GM18505 (cell line): ENCODE results near the gene CD164L2.

Experiments used
- ATAC-seq: cut with Tn5 transposase; IDR thresholded peaks from one replicate; pipeline ENCODE4 v1.9.1; 2021; ENCODE audit not compliant: unreplicated experiment
- POLR2A ChIP-seq: IDR thresholded peaks from 4 replicates; pipeline ENCODE4 v1.6.1; 2011; ENCODE audit warnings: borderline replicate concordance; ENCODE audit not compliant: insufficient read depth, insufficient read length; ENCODE audit errors: extremely low read depth

CD164L2 gene

GRCh38 chr1:27399251-27400025, 16.3 kb upstream of the CD164L2 start:
- no peak for ATAC-seq
- no peak for TF ChIP-seq POLR2A

GRCh38 chr1:27398405-27399149, 15.4 kb upstream of the CD164L2 start:
- ATAC-seq = no peak
- TF ChIP-seq POLR2A = no peak

DNA sequence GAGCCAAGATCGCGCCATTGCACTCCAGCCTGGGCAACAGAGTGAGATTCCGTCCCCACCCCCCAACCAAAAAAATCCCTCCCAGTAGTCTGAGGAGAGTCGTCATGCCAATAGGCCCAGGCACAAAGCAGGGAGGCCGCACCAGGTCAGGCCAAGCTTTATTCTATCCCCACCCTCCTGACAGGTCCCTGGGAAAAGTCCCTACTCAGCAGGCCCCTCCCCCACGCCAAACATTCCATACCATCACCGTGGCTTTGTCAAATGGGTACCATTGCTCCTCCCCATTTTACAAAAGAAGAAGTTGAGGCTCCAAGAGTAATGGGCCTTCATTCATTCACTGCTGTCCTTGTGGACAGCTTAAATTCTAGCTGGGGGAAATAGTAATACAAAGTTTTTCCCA, 14.6 kb upstream of the CD164L2 start:
- ATAC-seq = no peak
- TF ChIP-seq POLR2A = no peak

- ATAC-seq = no peak
- no peak for TF ChIP-seq POLR2A
These were observed 14.0 kb upstream of the CD164L2 start for GRCh38 chr1:27397110-27397509.

DNA sequence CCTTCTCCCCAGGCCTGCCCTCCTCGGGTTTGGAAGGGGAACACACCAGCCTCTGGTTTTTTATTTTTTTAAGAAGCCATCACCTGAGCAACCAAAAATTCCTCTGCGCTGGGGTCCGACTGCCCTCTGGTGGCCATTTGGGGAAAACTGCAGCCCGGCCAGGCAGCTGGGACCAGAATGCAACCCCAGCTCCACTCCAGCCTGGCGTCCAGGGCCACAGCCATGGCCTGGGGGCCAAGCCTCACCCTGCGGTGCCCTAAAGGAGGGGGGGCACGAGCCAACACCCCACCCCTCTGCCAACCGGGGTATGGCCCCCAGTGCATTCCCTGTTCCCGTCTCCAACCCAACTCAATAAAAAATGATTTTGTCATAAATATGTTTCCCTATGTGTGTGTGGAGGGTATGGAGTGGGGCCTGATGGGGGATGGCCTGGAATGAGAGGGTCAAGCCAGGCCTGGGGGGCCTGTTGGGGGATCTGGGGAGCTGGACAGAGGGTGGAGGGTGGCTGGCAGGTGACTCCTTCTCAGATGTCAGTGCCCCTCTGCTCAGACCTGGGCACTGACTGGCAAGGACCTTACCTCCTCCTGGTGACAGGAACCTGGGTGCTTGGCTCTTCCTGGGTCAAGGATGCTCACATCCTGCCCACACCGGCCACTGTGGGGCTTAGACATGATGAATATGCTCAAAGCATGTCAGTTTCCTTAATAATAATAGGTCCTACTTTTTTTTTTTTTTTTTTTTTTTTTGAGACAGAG, 12.5 kb upstream of the CD164L2 start:
- TF ChIP-seq POLR2A = no peak
- no peak for ATAC-seq

DNA sequence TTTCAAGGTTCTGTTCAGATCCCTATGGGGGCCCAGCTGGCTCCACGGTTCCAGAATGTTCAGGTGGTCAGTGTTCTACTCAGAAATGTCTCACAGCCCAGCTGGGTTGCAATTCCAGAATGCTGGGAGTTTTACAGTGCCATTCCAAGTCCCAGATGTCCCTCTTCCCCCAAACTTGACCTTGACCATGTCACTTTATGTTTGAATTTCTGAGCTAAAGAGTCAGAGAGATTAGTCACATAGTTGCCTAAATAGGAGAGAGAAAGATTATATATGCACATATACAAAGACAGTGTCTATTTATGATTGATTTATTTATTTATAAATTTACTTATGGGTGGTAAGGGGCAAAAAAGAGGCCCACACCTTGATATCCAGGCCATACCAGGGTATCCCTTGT, 11.8 kb upstream of the CD164L2 start:
- ATAC-seq = no peak

GRCh38 chr1:27394282-27394658, 11.1 kb upstream of the CD164L2 start:
- no peak for TF ChIP-seq POLR2A
- no peak for ATAC-seq

More for the DNA sequence above, 11.8 kb upstream of the CD164L2 start:
- no peak for TF ChIP-seq POLR2A

DNA sequence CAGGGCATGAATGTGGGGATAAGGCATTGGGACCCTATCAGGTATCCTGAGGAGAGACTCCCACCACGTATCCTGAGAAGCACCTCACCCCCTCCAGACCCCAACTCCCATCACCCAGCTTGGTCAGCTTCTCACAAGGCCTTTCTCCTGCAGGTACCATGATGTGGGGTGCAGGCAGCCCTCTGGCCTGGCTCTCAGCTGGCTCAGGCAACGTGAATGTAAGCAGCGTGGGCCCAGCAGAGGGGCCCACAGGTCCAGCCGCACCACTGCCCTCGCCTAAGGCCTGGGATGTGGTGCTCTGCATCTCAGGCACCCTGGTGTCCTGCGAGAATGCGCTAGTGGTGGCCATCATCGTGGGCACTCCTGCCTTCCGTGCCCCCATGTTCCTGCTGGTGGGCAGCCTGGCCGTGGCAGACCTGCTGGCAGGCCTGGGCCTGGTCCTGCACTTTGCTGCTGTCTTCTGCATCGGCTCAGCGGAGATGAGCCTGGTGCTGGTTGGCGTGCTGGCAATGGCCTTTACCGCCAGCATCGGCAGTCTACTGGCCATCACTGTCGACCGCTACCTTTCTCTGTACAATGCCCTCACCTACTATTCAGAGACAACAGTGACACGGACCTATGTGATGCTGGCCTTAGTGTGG, 10.6 kb upstream of the CD164L2 start:
- no peak for TF ChIP-seq POLR2A
- ATAC-seq = no peak

- TF ChIP-seq POLR2A = no peak
- no peak for ATAC-seq
These were observed 9.9 kb upstream of the CD164L2 start for GRCh38 chr1:27392778-27393635.

DNA sequence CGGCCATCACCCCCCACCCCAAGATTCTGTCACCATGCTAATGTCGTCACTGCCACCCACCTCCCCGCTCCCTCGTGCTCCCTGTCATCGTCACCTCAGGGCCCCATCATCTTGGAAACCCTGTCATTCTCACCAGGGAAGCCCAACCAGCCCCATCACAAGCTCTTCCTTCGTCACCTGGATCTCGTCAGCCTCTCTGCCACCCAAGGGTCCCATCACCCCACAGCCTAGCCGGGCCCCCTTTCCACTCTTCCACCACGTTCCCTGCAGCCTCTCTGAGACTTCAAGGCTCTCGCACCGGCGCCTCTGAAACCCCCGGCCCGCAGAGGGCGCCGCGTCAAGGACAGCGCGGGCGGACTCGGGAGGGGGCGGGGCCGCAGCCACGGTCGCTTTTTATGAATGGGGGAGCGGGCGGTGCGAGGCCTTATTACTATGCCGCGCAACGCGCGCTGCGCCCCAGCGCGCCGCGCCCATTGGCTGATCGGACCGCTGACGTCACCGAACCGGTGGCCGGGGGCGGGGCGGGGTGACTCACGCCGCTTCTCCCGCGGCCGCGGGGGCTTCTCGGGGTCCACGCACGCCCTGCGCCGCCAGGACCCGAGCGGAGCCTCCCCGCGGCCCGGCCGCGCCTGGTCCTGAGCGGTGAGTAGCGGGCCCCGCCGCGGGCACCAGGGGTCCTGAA, 9.1 kb upstream of the CD164L2 start, which contains the start of gene GPR3:
Gene GPR3, plus strand, starts transcription at position 527 of the 682 bp plus-strand sequence. CDS start 1,177 bp downstream, outside the sequence.
- ATAC-seq = peak; percentile 63
- TF ChIP-seq POLR2A = no peak

- no peak for ATAC-seq
- no peak for TF ChIP-seq POLR2A
These were observed 8.5 kb upstream of the CD164L2 start for GRCh38 chr1:27391511-27392095.
